HL-60 (cell line): ENCODE results near the gene MESD.

Experiments
- DNase-seq, 2 experiments: peaks; one replicate each; pipeline ENCODE4 v3.0.0-alpha.2; 2010 to 2020; ENCODE audit warnings: low read depth in 1 of 2, low spot score in 1 of 2
- H3K27ac ChIP-seq: fragments of 250-450 bp; sonication (Bioruptor Pico); replicated peaks from 2 replicates; pipeline ENCODE4 v1.5.1; 2020; ENCODE audit warnings: mild to moderate bottlenecking, moderate library complexity
- H3K27me3 ChIP-seq: fragments of 250-450 bp; sonication (Bioruptor Pico); 2 replicates; pipeline ENCODE4 v1.5.1; 2021; ENCODE audit warnings: mild to moderate bottlenecking, moderate library complexity; ENCODE audit not compliant: insufficient read depth, poor library complexity, severe bottlenecking
- H3K4me3 ChIP-seq: replicated peaks from 2 replicates; pipeline ENCODE4 v1.5.1; 2011; ENCODE audit warnings: mild to moderate bottlenecking, control low read depth, low read length; ENCODE audit not compliant: insufficient read depth
- CTCF ChIP-seq: IDR thresholded peaks from one replicate; pipeline ENCODE4 v1.5.1; 2011; ENCODE audit warnings: low read length, control low read depth, inconsistent platforms; ENCODE audit not compliant: insufficient read depth
- GABPA ChIP-seq: IDR thresholded peaks from 2 replicates; pipeline ENCODE4 v1.6.1; 2012; ENCODE audit warnings: low read depth
- POLR2AphosphoS5 ChIP-seq: IDR thresholded peaks from 2 replicates; pipeline ENCODE4 v1.6.1; 2012; ENCODE audit warnings: low read depth
- REST ChIP-seq: IDR thresholded peaks from 2 replicates; pipeline ENCODE4 v1.6.1; 2012; ENCODE audit warnings: low read depth; ENCODE audit not compliant: insufficient replicate concordance
- SPI1 ChIP-seq: IDR thresholded peaks from 2 replicates; pipeline ENCODE4 v1.6.1; 2012; ENCODE audit warnings: low read depth, mild to moderate bottlenecking, borderline replicate concordance

The MESD gene

GRCh38 chr15:81000624-81001151, 11.1 kb upstream of the MESD start, which contains the start of gene TLNRD1:
TSS of gene TLNRD1 (plus strand) at chr15:81000923. CDS start at chr15:81002272, 1,349 bp downstream.
- H3K4me3 ChIP-seq: peak within 1 kb of the TSS; percentile 82
- peak within 1 kb of the TSS; percentile 88 for H3K27ac ChIP-seq
- DNase-seq: peak; percentile 76 to 91
- no peaks in the 10 kb centered on the region for H3K27me3 ChIP-seq
- 0 out of 2 replicates have a peak, but pooled peaks have one; percentile 25 for TF ChIP-seq GABPA
- peak; percentile 45 for TF ChIP-seq REST
- peak; percentile 13; the same call in 1 of the 2 replicates for TF ChIP-seq SPI1
- TF ChIP-seq CTCF: no peak
- TF ChIP-seq POLR2AphosphoS5: peak; percentile 74; the same call in 1 of the 2 replicates

- Histone ChIP-seq H3K27me3 (no peaks in the 10 kb centered on the region), H3K27ac (peak overlapping the region; percentile 88), H3K4me3 (peak overlapping the region; percentile 82)
- DNase-seq: no peak
- TF ChIP-seq SPI1 (no peak), CTCF (no peak), POLR2AphosphoS5 (no peak), GABPA (no peak), REST (no peak)
These were observed 10.6 kb upstream of the MESD start for GRCh38 chr15:81000144-81000623.

GRCh38 chr15:80999623-81000036, 10.0 kb upstream of the MESD start:
- peak; percentile 50 to 74 for DNase-seq
- H3K4me3 ChIP-seq: peak overlapping the region; percentile 82; the same call in 1 of the 2 replicates
- H3K27ac ChIP-seq: peak overlapping the region; percentile 88; the same call in 1 of the 2 replicates
- TF ChIP-seq SPI1 (no peak), GABPA (no peak), REST (no peak), POLR2AphosphoS5 (peak; percentile 40; the same call in 1 of the 2 replicates), CTCF (no peak)
- H3K27me3 ChIP-seq: no peaks in the 10 kb centered on the region
